ENCODE results near the gene SYT9.

DNA sequence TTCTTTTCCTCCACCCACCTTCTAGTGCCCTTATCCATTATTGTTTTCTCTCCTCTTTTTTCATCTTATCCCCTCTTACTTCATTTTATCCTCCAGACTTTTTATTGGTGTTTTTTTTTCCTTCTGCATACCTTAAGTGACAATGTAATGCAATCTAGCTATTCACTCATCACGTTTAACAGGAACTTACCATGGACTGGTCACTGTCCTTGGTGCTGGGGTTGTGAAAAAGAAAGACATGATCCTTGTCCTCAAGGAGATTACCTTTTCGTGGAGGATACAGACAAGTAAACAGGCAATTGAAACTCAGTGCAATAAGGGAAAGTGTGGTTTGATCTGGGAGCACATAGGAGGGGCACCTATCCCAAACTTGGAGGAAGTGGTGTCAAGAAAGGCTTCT, 20.7 kb downstream of the SYT9 start:
- TF ChIP-seq, protein P1, sequence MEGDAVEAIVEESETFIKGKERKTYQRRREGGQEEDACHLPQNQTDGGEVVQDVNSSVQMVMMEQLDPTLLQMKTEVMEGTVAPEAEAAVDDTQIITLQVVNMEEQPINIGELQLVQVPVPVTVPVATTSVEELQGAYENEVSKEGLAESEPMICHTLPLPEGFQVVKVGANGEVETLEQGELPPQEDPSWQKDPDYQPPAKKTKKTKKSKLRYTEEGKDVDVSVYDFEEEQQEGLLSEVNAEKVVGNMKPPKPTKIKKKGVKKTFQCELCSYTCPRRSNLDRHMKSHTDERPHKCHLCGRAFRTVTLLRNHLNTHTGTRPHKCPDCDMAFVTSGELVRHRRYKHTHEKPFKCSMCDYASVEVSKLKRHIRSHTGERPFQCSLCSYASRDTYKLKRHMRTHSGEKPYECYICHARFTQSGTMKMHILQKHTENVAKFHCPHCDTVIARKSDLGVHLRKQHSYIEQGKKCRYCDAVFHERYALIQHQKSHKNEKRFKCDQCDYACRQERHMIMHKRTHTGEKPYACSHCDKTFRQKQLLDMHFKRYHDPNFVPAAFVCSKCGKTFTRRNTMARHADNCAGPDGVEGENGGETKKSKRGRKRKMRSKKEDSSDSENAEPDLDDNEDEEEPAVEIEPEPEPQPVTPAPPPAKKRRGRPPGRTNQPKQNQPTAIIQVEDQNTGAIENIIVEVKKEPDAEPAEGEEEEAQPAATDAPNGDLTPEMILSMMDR (IDR thresholded peaks at IDR 0.05), result no peak
- TF ChIP-seq EZH2 (IDR thresholded peaks at IDR 0.05; ENCODE audit: borderline replicate concordance, insufficient read depth, low read depth, low read length, poor library complexity, severe bottlenecking), result no peak

Data from B cell (primary cell).